Activated naive CD4-positive, alpha-beta T cell treated with anti-CD3 and anti-CD28 coated beads, Interleukin-2, amount 50 U/mL, for 72 hours (primary cell): ENCODE measurements around the gene ILK. TPM values are rescaled to one million over a fixed set of nuclear protein-coding genes. Genes with fewer than 3 reads are reported as not detected.
A peak's percentile ranks its signal among the peaks of the same experiment; 100 is the strongest.

Experiments used
- ATAC-seq, 2 donors: fragments of 150-1000 bp; cut with Tn5 transposase; 2 replicates each; pipeline ENCODE4 v1.10.0; 2021; ENCODE audit warnings: mild to moderate bottlenecking in 2 of 2, moderate library complexity in 2 of 2
- DNase-seq, 2 donors: peaks; one replicate each; pipeline ENCODE4 v3.0.0; 2021 to 2022; ENCODE audit warnings: low spot score in 2 of 2
- H3K27ac Mint-ChIP-seq, 2 donors: one replicate each; pipeline ENCODE4 v1.8.0; 2022; ENCODE audit warnings: mild to moderate bottlenecking in 2 of 2, mixed read lengths in 2 of 2
- H3K36me3 Mint-ChIP-seq, 2 donors: one replicate each; pipeline ENCODE4 v1.8.0; 2022; ENCODE audit warnings: mixed read lengths in 2 of 2
- H3K9me3 Mint-ChIP-seq, 2 donors: one replicate each; pipeline ENCODE4 v1.8.0; 2022; ENCODE audit warnings: mixed read lengths in 2 of 2
- total RNA-seq, 2 donors: library from RNA; stranded (reverse); gene quantifications; one replicate each; pipeline ENCODE4 v1.2.3, GENCODE V29; 2022

ILK gene
- total RNA-seq, 2 donors from 2014 or later, result 72.1 to 99.7 TPM

GRCh38 chr11:6622261-6623171 is 18.9 kb downstream of the ILK start:
- ATAC-seq, result no peak
- no peaks in the 10 kb centered on the region for H3K36me3 Mint-ChIP-seq

GRCh38 chr11:6623391-6624363 is 20.1 kb downstream of the ILK start:
- Mint-ChIP-seq H3K36me3 (no peaks in the 10 kb centered on the region), H3K27ac (peak overlapping the region in 1 of 2 donors; percentile 22), H3K9me3 (no peaks in the 10 kb centered on the region)
- ATAC-seq (no peak), DNase-seq (no peak)

More at GRCh38 chr11:6622261-6623171, 18.9 kb downstream of the ILK start:
- Mint-ChIP-seq H3K9me3 (no peaks in the 10 kb centered on the region), H3K27ac (no peak overlapping the region)
- no peak for DNase-seq

DNA sequence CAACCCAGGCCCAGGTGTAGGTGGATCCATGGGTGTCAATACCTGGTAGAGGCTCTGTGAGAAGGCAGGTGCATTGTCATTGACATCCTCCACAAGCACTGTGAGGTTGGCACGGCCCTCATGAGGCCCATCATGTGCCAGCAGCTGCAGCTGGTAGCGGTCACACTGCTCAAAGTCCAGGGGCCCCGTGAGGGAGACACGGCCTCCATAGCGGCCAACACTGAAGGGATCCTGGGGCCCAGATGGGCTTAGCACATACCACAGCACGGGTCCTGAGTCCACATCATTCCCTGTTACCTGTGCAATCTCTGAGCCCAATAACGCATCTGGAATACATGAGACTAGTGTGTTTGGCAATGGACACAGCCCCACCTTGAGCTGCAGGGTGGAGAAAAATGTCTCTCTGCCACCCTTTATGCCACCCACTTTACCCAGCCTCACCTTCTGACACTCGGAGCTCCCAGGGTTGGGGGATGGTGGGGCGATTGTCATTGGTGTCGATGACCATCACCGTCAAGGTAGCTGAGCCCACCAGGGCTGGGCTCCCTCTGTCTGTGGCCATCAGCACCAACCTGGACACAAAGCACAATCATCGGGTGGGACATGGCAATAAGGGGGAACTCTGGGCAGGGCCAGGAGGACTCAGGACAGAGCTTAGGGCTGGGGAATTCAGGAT is 21.7 kb downstream of the ILK start:
- Mint-ChIP-seq H3K27ac (no peak overlapping the region), H3K36me3 (no peaks in the 10 kb centered on the region), H3K9me3 (no peaks in the 10 kb centered on the region)
- no peak for ATAC-seq
- no peak for DNase-seq

DNA sequence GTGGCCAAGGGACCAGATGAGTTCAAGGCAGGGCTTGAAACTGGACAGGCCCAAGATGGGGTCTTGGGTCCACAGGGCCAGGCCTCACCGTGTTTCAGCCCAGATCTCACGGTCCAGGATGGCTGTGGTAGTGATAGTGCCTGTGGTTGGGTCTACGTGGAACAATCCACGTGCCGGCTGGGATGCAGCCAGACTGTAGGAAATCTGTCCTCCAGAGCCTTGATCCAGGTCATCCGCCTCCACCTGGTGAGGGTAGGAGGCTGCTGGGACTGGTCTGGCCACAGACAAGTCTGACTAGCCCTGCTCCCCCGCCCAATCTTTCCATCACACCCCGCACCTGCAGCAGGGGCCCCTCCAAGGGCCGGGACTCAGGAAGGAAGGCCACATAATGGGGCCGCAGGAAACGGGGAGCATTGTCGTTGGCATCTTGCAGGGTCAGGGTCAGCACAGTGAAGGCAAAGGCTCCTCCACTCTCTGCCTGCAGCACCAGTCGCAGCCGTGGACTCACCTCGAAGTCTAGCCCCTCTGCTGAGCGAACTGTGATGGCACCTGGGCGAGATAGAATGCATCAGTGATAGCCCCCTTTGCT is 22.4 kb downstream of the ILK start:
- Mint-ChIP-seq H3K27ac (peak overlapping the region in 1 of 2 donors; percentile 49), H3K36me3 (no peaks in the 10 kb centered on the region)
- ATAC-seq, result no peak

DNA sequence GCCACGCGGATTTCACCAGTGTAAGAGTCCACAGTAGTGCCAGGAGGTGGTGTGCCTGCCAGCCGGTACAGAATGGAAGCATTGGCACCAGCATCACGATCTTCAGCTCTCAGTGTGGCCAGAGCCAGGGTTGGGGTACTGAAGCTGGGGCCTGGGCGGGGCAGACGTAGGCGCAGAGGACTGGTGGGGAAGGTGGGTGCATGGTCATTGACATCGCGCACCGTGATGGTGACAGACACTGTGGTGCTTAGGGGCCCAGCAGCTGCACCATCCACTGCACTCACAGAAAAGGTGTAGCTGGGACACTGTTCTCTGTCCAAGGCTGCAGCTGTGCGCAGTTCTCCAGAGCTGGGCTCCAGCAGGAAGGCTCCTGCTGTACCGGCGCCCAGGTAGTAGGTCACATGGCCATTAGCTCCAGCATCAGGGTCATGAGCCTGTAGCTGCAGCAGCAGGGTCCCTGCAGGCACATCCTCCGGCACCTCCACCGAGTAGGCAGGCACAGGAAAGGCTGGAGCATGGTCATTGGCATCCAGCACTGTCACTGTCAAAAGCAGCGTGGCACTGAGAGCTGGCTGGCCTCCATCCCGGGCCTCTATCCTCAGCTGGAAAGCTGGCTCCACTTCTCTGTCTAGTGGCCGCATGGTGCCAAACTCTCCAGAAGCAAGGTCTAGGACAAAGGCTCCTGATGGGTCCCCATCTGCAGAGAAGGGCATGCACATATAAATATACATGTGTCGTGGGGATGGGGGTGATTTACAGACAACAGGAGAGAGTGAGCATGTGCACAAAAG is 23.6 kb downstream of the ILK start:
- Mint-ChIP-seq H3K27ac (peak overlapping the region in 1 of 2 donors; percentile 75), H3K36me3 (no peaks in the 10 kb centered on the region), H3K9me3 (no peaks in the 10 kb centered on the region)
- DNase-seq (peak in 1 of 2 donors; percentile 52), ATAC-seq (peak; percentile 11 to 13)

More for the DNA sequence above, 22.4 kb downstream of the ILK start:
- H3K9me3 Mint-ChIP-seq, result no peaks in the 10 kb centered on the region
- no peak for DNase-seq

DNA sequence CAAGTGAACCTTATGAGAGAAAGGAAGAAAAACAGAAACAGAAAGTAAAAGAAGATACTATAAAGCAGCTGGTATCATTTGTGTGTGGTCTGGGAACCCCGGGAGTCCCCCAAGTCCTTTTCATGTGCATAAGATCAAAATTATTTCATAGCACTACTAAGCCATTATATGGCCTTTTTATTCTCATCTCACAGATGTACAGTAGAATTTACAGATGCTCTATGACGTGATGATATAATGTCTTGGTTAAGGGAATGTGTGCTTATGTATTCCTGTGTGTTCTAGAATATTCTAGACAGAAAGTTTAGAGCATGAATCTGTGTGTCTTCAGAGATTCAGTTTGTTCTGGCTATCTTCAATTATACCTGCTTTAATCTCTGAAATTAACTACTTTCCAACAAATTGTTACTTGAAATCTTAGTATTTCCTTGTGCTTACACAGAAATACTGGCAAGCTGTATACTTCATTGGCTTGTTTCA is 24.2 kb downstream of the ILK start:
- peak; percentile 59 to 71 for ATAC-seq
- no peak for DNase-seq
- no peaks in the 10 kb centered on the region for H3K9me3 Mint-ChIP-seq
- no peaks in the 10 kb centered on the region for H3K36me3 Mint-ChIP-seq
- H3K27ac Mint-ChIP-seq, result peak overlapping the region in 1 of 2 donors; percentile 75

DNA sequence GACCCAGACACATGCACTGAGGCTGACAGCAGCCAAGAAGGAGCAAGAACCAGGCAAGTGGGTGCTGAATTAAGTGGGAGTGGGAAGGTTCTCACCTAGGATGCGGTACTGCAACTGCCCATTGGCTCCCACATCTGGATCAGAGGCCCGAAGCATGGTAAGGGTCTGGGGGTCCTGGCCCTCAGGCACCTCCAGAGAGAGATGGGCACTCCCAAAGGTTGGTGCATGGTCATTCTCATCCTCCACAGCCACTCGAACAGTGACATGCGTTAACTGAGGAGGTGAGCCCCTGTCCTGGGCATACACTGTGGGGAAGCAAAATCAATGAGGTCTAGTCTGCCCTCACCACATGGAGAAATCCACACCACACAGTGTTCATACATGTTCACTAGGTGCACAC is 25.0 kb downstream of the ILK start:
- ATAC-seq, result no peak

DNA sequence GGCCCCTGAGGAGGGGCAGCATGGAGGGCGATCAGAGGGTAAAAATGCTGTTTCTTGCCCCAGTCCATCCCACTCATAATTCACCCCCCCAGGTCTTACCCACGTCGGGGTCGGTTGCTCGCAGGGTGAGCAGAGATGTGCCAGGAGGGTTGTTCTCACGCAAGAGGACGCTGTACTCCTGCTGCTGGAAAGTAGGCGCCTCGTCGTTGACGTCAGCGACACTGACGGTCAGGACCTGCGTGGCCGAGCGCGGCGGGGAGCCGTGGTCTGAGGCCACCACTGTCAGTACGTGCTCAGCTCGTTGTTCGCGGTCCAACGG is 26.0 kb downstream of the ILK start:
- no peak for DNase-seq
- no peaks in the 10 kb centered on the region for H3K36me3 Mint-ChIP-seq
- ATAC-seq, result no peak
- H3K27ac Mint-ChIP-seq, result no peak overlapping the region
- no peaks in the 10 kb centered on the region for H3K9me3 Mint-ChIP-seq

More for the DNA sequence above, 25.0 kb downstream of the ILK start:
- H3K9me3 Mint-ChIP-seq, result no peaks in the 10 kb centered on the region
- H3K27ac Mint-ChIP-seq, result no peak overlapping the region
- DNase-seq, result peak in 1 of 2 donors; percentile 40
- H3K36me3 Mint-ChIP-seq, result no peaks in the 10 kb centered on the region

- Mint-ChIP-seq H3K9me3 (no peaks in the 10 kb centered on the region), H3K36me3 (no peaks in the 10 kb centered on the region)
These were observed 26.5 kb downstream of the ILK start for GRCh38 chr11:6629892-6630631.

GRCh38 chr11:6630632-6631291 is 27.2 kb downstream of the ILK start:
- DNase-seq (peak in 1 of 2 donors; percentile 53), ATAC-seq (no peak)
- no peaks in the 10 kb centered on the region for H3K36me3 Mint-ChIP-seq
- H3K27ac Mint-ChIP-seq, result peak overlapping the region in 1 of 2 donors; percentile 78
- H3K9me3 Mint-ChIP-seq, result no peaks in the 10 kb centered on the region

More at GRCh38 chr11:6629892-6630631, 26.5 kb downstream of the ILK start:
- peak overlapping the region in 1 of 2 donors; percentile 78 for H3K27ac Mint-ChIP-seq
- ATAC-seq (no peak), DNase-seq (peak in 1 of 2 donors; percentile 44)

- H3K36me3 Mint-ChIP-seq, result no peaks in the 10 kb centered on the region
- ATAC-seq (no peak), DNase-seq (no peak)
- peak overlapping the region; percentile 4 to 77 for H3K27ac Mint-ChIP-seq
- no peaks in the 10 kb centered on the region for H3K9me3 Mint-ChIP-seq
These were observed 27.9 kb downstream of the ILK start for GRCh38 chr11:6631361-6631890.

DNA sequence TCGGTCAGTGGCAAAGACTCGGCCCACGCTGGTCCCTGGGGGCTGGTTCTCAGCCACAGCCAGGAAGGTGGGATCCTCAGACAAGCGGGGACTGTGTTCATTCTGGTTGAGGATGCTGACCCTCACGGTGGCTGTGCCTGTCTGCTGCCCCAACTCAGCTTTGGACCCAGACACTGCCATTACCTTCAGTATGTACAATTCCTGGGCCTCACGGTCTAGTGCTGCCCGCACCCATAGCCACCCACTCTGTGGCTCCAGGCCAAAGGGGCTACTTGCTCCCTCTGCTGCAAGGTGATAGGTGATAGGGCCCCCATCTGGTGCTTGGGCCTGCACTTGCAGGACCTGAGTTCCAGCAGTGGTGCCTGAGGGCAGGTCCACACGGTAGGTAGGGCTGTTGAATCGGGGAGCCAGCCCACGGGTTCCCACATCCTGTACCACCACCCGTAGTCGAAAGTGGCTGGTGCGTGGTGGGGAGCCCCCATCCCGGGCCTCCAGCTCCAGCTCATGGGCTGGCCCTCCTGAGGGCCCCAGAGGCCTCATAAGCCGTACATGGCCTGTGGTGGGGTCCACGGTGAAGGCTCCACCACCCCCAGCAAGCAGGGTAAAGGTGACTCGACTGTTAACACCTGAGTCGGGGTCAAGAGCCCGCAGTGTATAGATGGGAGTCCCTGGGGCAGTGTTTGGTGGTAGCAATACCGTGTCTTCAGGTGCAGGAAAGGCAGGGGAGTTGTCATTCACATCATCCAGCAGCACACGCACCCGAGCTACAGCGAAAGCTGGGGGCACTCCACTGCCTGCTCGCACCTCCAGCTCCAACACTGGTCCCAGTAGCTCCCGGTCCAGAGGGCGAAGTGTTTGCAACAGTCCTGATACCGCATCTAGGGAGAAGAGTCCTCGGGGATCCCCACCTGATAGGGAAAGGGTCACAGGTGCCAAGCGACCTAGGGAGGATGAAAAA is 28.8 kb downstream of the ILK start:
- ATAC-seq (peak in 1 of 2 donors; percentile 32), DNase-seq (no peak)
- no peaks in the 10 kb centered on the region for H3K9me3 Mint-ChIP-seq
- peak overlapping the region in 1 of 2 donors; percentile 25 for H3K27ac Mint-ChIP-seq
- H3K36me3 Mint-ChIP-seq, result no peaks in the 10 kb centered on the region
